ENCODE results near the gene LAMP1.
"Not testable (repeated sequence)": the region's sequence is repeated elsewhere in the genome, so short reads cannot be mapped to it uniquely, and the experiment has no call there.

Gene LAMP1

GRCh38 chr13:113296823-113297369 is at the start of gene LAMP1:
TSS of gene LAMP1 (plus strand) at chr13:113297239. CDS start at chr13:113297435, 196 bp downstream.
- Mint-ChIP-seq H3K27me3 (peaks cover 21% of the 10 kb centered on the region), H3K4me3 (peak within 1 kb of the TSS; percentile 86), H3K27ac (ENCODE audit: low read depth) (peak within 1 kb of the TSS; percentile 98), H3K4me1 (peaks cover 34% of the 10 kb centered on the region), H3K9me3 (peaks cover 5% of the 10 kb centered on the region), H3K36me3 (ENCODE audit: insufficient read depth) (peaks cover 34% of the 10 kb centered on the region)
- peak; percentile 97 to 99 for DNase-seq (ENCODE audit: low spot score in 2 of 2)
- peak; percentile 85 for ATAC-seq (replicated peaks; ENCODE audit: extremely low read depth, poor library complexity, severe bottlenecking)

GRCh38 chr13:113252516-113253095 is 44.4 kb upstream of the LAMP1 start:
- Mint-ChIP-seq H3K4me1 (peaks cover 6% of the 10 kb centered on the region), H3K27me3 (no peaks in the 10 kb centered on the region), H3K27ac (ENCODE audit: low read depth) (no peak overlapping the region), H3K9me3 (no peaks in the 10 kb centered on the region), H3K4me3 (no peak overlapping the region), H3K36me3 (ENCODE audit: insufficient read depth) (peaks cover 56% of the 10 kb centered on the region)
- no peak for DNase-seq (ENCODE audit: low spot score in 2 of 2)
- no peak for ATAC-seq (replicated peaks; ENCODE audit: extremely low read depth, poor library complexity, severe bottlenecking)

GRCh38 chr13:113257908-113258307 is 39.1 kb upstream of the LAMP1 start:
- H3K36me3 Mint-ChIP-seq (ENCODE audit: insufficient read depth) = peaks cover 50% of the 10 kb centered on the region
- H3K27ac Mint-ChIP-seq (ENCODE audit: low read depth); ATAC-seq (replicated peaks; ENCODE audit: extremely low read depth, poor library complexity, severe bottlenecking); H3K9me3 Mint-ChIP-seq; H3K4me3 Mint-ChIP-seq; DNase-seq (ENCODE audit: low spot score in 2 of 2); H3K4me1 Mint-ChIP-seq; H3K27me3 Mint-ChIP-seq: not testable (repeated sequence)

- Mint-ChIP-seq H3K4me1 (no peaks in the 10 kb centered on the region), H3K27me3 (no peaks in the 10 kb centered on the region), H3K9me3 (no peaks in the 10 kb centered on the region), H3K36me3 (ENCODE audit: insufficient read depth) (peaks cover 50% of the 10 kb centered on the region), H3K27ac (ENCODE audit: low read depth) (no peak overlapping the region), H3K4me3 (no peak overlapping the region)
- no peak for DNase-seq (ENCODE audit: low spot score in 2 of 2)
- no peak for ATAC-seq (replicated peaks; ENCODE audit: extremely low read depth, poor library complexity, severe bottlenecking)
Measured at GRCh38 chr13:113258321-113259054, 38.6 kb upstream of the LAMP1 start.

GRCh38 chr13:113260996-113261395 is 36.0 kb upstream of the LAMP1 start:
- H3K27ac Mint-ChIP-seq (ENCODE audit: low read depth) = no peak overlapping the region
- H3K4me3 Mint-ChIP-seq = no peak overlapping the region
- peaks cover 37% of the 10 kb centered on the region for H3K36me3 Mint-ChIP-seq (ENCODE audit: insufficient read depth)
- DNase-seq (ENCODE audit: low spot score in 2 of 2) = no peak
- H3K27me3 Mint-ChIP-seq = no peaks in the 10 kb centered on the region
- no peaks in the 10 kb centered on the region for H3K9me3 Mint-ChIP-seq
- no peaks in the 10 kb centered on the region for H3K4me1 Mint-ChIP-seq
- no peak for ATAC-seq (replicated peaks; ENCODE audit: extremely low read depth, poor library complexity, severe bottlenecking)

GRCh38 chr13:113263016-113263415 is 34.0 kb upstream of the LAMP1 start:
- H3K36me3 Mint-ChIP-seq (ENCODE audit: insufficient read depth) = peaks cover 26% of the 10 kb centered on the region
- not testable (repeated sequence) for DNase-seq (ENCODE audit: low spot score in 2 of 2); H3K27ac Mint-ChIP-seq (ENCODE audit: low read depth); H3K4me1 Mint-ChIP-seq; H3K27me3 Mint-ChIP-seq; ATAC-seq (replicated peaks; ENCODE audit: extremely low read depth, poor library complexity, severe bottlenecking); H3K9me3 Mint-ChIP-seq; H3K4me3 Mint-ChIP-seq

GRCh38 chr13:113267642-113268405 is 29.2 kb upstream of the LAMP1 start:
- no peaks in the 10 kb centered on the region for H3K9me3 Mint-ChIP-seq
- H3K27ac Mint-ChIP-seq (ENCODE audit: low read depth) = peak overlapping the region; percentile 42
- no peak overlapping the region for H3K4me3 Mint-ChIP-seq
- DNase-seq (ENCODE audit: low spot score in 2 of 2) (no peak), ATAC-seq (replicated peaks; ENCODE audit: extremely low read depth, poor library complexity, severe bottlenecking) (no peak)
- no peaks in the 10 kb centered on the region for H3K4me1 Mint-ChIP-seq
- H3K27me3 Mint-ChIP-seq = no peaks in the 10 kb centered on the region
- H3K36me3 Mint-ChIP-seq (ENCODE audit: insufficient read depth) = peaks cover 5% of the 10 kb centered on the region

GRCh38 chr13:113272031-113272430 is 25.0 kb upstream of the LAMP1 start:
- Mint-ChIP-seq H3K27ac (ENCODE audit: low read depth) (no peak overlapping the region), H3K9me3 (no peaks in the 10 kb centered on the region), H3K27me3 (no peaks in the 10 kb centered on the region), H3K4me3 (no peak overlapping the region), H3K36me3 (ENCODE audit: insufficient read depth) (no peaks in the 10 kb centered on the region), H3K4me1 (no peaks in the 10 kb centered on the region)
- DNase-seq (ENCODE audit: low spot score in 2 of 2) = no peak
- no peak for ATAC-seq (replicated peaks; ENCODE audit: extremely low read depth, poor library complexity, severe bottlenecking)

GRCh38 chr13:113272701-113273181 is 24.3 kb upstream of the LAMP1 start:
- ATAC-seq (replicated peaks; ENCODE audit: extremely low read depth, poor library complexity, severe bottlenecking) (no peak), DNase-seq (ENCODE audit: low spot score in 2 of 2) (no peak)
- Mint-ChIP-seq H3K27ac (ENCODE audit: low read depth) (no peak overlapping the region), H3K4me1 (no peaks in the 10 kb centered on the region), H3K27me3 (no peaks in the 10 kb centered on the region), H3K36me3 (ENCODE audit: insufficient read depth) (no peaks in the 10 kb centered on the region), H3K9me3 (no peaks in the 10 kb centered on the region), H3K4me3 (no peak overlapping the region)

GRCh38 chr13:113273321-113273720 is 23.7 kb upstream of the LAMP1 start:
- no peak overlapping the region for H3K4me3 Mint-ChIP-seq
- H3K9me3 Mint-ChIP-seq = no peaks in the 10 kb centered on the region
- peaks cover 1% of the 10 kb centered on the region for H3K27me3 Mint-ChIP-seq
- ATAC-seq (replicated peaks; ENCODE audit: extremely low read depth, poor library complexity, severe bottlenecking) (no peak), DNase-seq (ENCODE audit: low spot score in 2 of 2) (no peak)
- H3K4me1 Mint-ChIP-seq = no peaks in the 10 kb centered on the region
- no peaks in the 10 kb centered on the region for H3K36me3 Mint-ChIP-seq (ENCODE audit: insufficient read depth)
- no peak overlapping the region for H3K27ac Mint-ChIP-seq (ENCODE audit: low read depth)

GRCh38 chr13:113273851-113274590 is 23.0 kb upstream of the LAMP1 start:
- no peak for DNase-seq (ENCODE audit: low spot score in 2 of 2)
- H3K4me1 Mint-ChIP-seq = no peaks in the 10 kb centered on the region
- ATAC-seq (replicated peaks; ENCODE audit: extremely low read depth, poor library complexity, severe bottlenecking) = no peak
- H3K9me3 Mint-ChIP-seq = no peaks in the 10 kb centered on the region
- H3K27ac Mint-ChIP-seq (ENCODE audit: low read depth) = no peak overlapping the region
- H3K27me3 Mint-ChIP-seq = peaks cover 8% of the 10 kb centered on the region
- H3K36me3 Mint-ChIP-seq (ENCODE audit: insufficient read depth) = no peaks in the 10 kb centered on the region
- H3K4me3 Mint-ChIP-seq = no peak overlapping the region

- ATAC-seq (replicated peaks; ENCODE audit: extremely low read depth, poor library complexity, severe bottlenecking) (no peak), DNase-seq (ENCODE audit: low spot score in 2 of 2) (no peak)
- Mint-ChIP-seq H3K36me3 (ENCODE audit: insufficient read depth) (no peaks in the 10 kb centered on the region), H3K4me1 (no peaks in the 10 kb centered on the region), H3K27ac (ENCODE audit: low read depth) (no peak overlapping the region), H3K27me3 (peaks cover 9% of the 10 kb centered on the region), H3K4me3 (no peak overlapping the region), H3K9me3 (no peaks in the 10 kb centered on the region)
Measured at GRCh38 chr13:113274721-113275120, 22.3 kb upstream of the LAMP1 start.

All from central memory CD8-positive, alpha-beta T cell (primary cell).